Measurements from ENCODE around the gene SLC39A6.

- TF ChIP-seq EZH2 (IDR thresholded peaks at IDR 0.05), result no peak
- no peak for TF ChIP-seq POLR2AphosphoS5 (IDR thresholded peaks at IDR 0.05; ENCODE audit: borderline replicate concordance, low read depth, low read length)
Observed at GRCh38 chr18:36139245-36139644, 10.1 kb upstream of the SLC39A6 start.

Measured in SK-N-MC (cell line).